Coronary artery (tissue), 2 donors: ENCODE data around the gene PKIB.
"Not testable (repeated sequence)": the region's sequence is repeated elsewhere in the genome, so short reads cannot be mapped to it uniquely, and the experiment has no call there.

Experiments used
- DNase-seq: peaks from one replicate; pipeline ENCODE4 v3.0.0-alpha.2; 2017; ENCODE audit warnings: low spot score
- H3K27ac ChIP-seq, 2 donors: fragments of 200-600 bp; sonication (generic); one replicate each; pipeline ENCODE4 v1.5.1; 2016 to 2019
- H3K4me3 ChIP-seq: fragments of 200-600 bp; sonication (generic); 2 replicates; pipeline ENCODE4 v1.5.1; 2016; ENCODE audit warnings: mild to moderate bottlenecking, moderate library complexity
- CTCF ChIP-seq: fragments of 200-600 bp; sonication (generic); IDR thresholded peaks from one replicate; pipeline ENCODE4 v1.5.1; 2019; ENCODE audit warnings: antibody characterized with exemption

The PKIB gene

GRCh38 chr6:122568797-122569221 is 41.4 kb upstream of the PKIB start:
- Histone ChIP-seq H3K4me3 (no peak overlapping the region), H3K27ac (no peak overlapping the region)
- no peak for TF ChIP-seq CTCF
- DNase-seq, result no peak

- no peak overlapping the region for H3K27ac ChIP-seq
- no peak for TF ChIP-seq CTCF
- no peak overlapping the region for H3K4me3 ChIP-seq
- no peak for DNase-seq
Observed at GRCh38 chr6:122569230-122569771, 40.9 kb upstream of the PKIB start.

GRCh38 chr6:122571888-122572287 is 38.3 kb upstream of the PKIB start:
- H3K27ac ChIP-seq, result no peak overlapping the region
- no peak for DNase-seq
- no peak for TF ChIP-seq CTCF
- no peak overlapping the region for H3K4me3 ChIP-seq

GRCh38 chr6:122576888-122577287 is 33.3 kb upstream of the PKIB start:
- Histone ChIP-seq H3K27ac (no peak overlapping the region), H3K4me3 (no peak overlapping the region)
- DNase-seq, result no peak
- no peak for TF ChIP-seq CTCF

- H3K27ac ChIP-seq, result no peak overlapping the region
- TF ChIP-seq CTCF, result no peak
- DNase-seq, result no peak
- H3K4me3 ChIP-seq, result no peak overlapping the region
Observed at GRCh38 chr6:122578961-122579360, 31.2 kb upstream of the PKIB start.

GRCh38 chr6:122580737-122581136 is 29.5 kb upstream of the PKIB start:
- no peak overlapping the region for H3K4me3 ChIP-seq
- H3K27ac ChIP-seq, result no peak overlapping the region
- DNase-seq, result no peak
- TF ChIP-seq CTCF, result no peak

GRCh38 chr6:122589115-122589514 is 21.1 kb upstream of the PKIB start:
- no peak overlapping the region for H3K27ac ChIP-seq
- no peak overlapping the region for H3K4me3 ChIP-seq
- no peak for TF ChIP-seq CTCF
- no peak for DNase-seq

- not testable (repeated sequence) for H3K27ac ChIP-seq, DNase-seq, H3K4me3 ChIP-seq
Observed at GRCh38 chr6:122598295-122598694, 11.9 kb upstream of the PKIB start.
